GM08714 (cell line): ENCODE measurements around the gene PRPF6.

ENCODE experiments used
- H3K4me3 ChIP-seq: fragments of 200-500 bp; sonication (Bioruptor generic); 2 replicates; pipeline ENCODE4 v1.5.1; 2014; ENCODE audit warnings: mild to moderate bottlenecking, low read length, inconsistent platforms
- ZNF274 ChIP-seq: IDR thresholded peaks from 2 replicates; pipeline ENCODE4 v1.6.1; 2012; ENCODE audit warnings: mild to moderate bottlenecking, low read depth, low read length

PRPF6 gene

GRCh38 chr20:64032706-64033624, 52.0 kb downstream of the PRPF6 start:
- no peak overlapping the region for H3K4me3 ChIP-seq
- no peak for TF ChIP-seq ZNF274

- H3K4me3 ChIP-seq, result no peak overlapping the region
- no peak for TF ChIP-seq ZNF274
Measured at GRCh38 chr20:64033981-64034493, 53.1 kb downstream of the PRPF6 start.

GRCh38 chr20:64035066-64035932, 54.4 kb downstream of the PRPF6 start:
- H3K4me3 ChIP-seq, result no peak overlapping the region
- no peak for TF ChIP-seq ZNF274

- TF ChIP-seq ZNF274, result no peak
Measured at GRCh38 chr20:64035933-64036345, 55.0 kb downstream of the PRPF6 start, which contains the start of gene C20orf204. C20orf204 (plus strand) TSS chr20:64036182; CDS start chr20:64036324, 142 bp downstream.

GRCh38 chr20:64036346-64037198, 55.6 kb downstream of the PRPF6 start:
- no peak overlapping the region for H3K4me3 ChIP-seq
- TF ChIP-seq ZNF274, result no peak

More at GRCh38 chr20:64035933-64036345, 55.0 kb downstream of the PRPF6 start, which contains the start of gene C20orf204:
- H3K4me3 ChIP-seq, result no peak within 1 kb of the TSS

- TF ChIP-seq ZNF274, result no peak
- no peak overlapping the region; the same call in 1 of the 2 replicates for H3K4me3 ChIP-seq
Measured at GRCh38 chr20:64037199-64037497, 56.2 kb downstream of the PRPF6 start.

- H3K4me3 ChIP-seq, result peak overlapping the region; percentile 58; the same call in 1 of the 2 replicates
Measured at GRCh38 chr20:64037498-64038213, 56.7 kb downstream of the PRPF6 start.

GRCh38 chr20:64038224-64038564, 57.3 kb downstream of the PRPF6 start:
- no peak for TF ChIP-seq ZNF274
- H3K4me3 ChIP-seq, result peak overlapping the region; percentile 58; the same call in 1 of the 2 replicates

More at GRCh38 chr20:64037498-64038213, 56.7 kb downstream of the PRPF6 start:
- TF ChIP-seq ZNF274, result no peak

GRCh38 chr20:64038565-64039292, 57.8 kb downstream of the PRPF6 start:
- no peak for TF ChIP-seq ZNF274
- peak overlapping the region; percentile 58; the same call in 1 of the 2 replicates for H3K4me3 ChIP-seq

GRCh38 chr20:64039293-64040160, 58.6 kb downstream of the PRPF6 start:
- TF ChIP-seq ZNF274, result no peak
- H3K4me3 ChIP-seq, result peak overlapping the region; percentile 58; the same call in 1 of the 2 replicates
